Activated T-cell treated with anti-CD3 and anti-CD28 coated beads, Interleukin-2, amount 50 U/mL, for 48 hours (primary cell): ENCODE measurements around the gene PRSS58.

Experiments
- DNase-seq, 2 experiments: peaks; one replicate each; pipeline ENCODE4 v3.0.0-alpha.2; 2020

The PRSS58 gene, protein sequence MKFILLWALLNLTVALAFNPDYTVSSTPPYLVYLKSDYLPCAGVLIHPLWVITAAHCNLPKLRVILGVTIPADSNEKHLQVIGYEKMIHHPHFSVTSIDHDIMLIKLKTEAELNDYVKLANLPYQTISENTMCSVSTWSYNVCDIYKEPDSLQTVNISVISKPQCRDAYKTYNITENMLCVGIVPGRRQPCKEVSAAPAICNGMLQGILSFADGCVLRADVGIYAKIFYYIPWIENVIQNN

GRCh38 chr7:142257958-142258357, at the start of gene PRSS58:
TSS of gene PRSS58 (minus strand) at chr7:142258058. CDS start at chr7:142257707, 351 bp downstream.
- no peak for DNase-seq

DNA sequence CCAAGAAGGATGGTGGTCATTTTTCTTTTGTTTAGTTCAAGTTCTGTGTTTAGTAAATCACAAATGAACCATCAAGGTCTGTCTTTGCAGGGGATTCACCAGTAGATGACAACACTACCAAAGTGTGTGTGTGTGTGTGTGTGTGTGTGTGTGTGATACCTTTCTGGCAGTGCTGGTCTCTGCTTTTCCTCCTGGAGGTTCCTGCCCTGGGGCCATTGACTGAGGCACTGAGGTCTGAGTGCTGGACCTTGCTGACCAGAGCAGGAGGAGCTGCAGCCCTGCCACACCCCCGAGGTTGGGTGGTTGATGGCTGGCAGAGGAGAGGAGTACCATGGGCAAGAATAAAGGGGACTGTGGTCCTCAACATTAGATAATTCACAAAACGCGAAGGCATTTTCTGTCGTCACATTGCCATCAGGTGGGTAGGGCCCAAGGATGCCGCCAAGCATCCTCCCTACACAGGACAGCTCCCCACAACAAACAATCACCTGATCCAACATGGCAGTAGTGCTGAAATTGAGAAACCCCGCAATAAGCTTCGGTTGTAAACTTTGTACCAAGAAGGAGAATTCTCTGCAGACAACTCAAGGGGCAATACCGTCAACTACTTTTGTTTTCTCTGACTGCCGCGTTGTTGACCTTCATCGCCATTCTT, 49.5 kb upstream of the PRSS58 start:
- no peak for DNase-seq

GRCh38 chr7:142303650-142304049, 45.8 kb upstream of the PRSS58 start:
- no peak for DNase-seq

DNA sequence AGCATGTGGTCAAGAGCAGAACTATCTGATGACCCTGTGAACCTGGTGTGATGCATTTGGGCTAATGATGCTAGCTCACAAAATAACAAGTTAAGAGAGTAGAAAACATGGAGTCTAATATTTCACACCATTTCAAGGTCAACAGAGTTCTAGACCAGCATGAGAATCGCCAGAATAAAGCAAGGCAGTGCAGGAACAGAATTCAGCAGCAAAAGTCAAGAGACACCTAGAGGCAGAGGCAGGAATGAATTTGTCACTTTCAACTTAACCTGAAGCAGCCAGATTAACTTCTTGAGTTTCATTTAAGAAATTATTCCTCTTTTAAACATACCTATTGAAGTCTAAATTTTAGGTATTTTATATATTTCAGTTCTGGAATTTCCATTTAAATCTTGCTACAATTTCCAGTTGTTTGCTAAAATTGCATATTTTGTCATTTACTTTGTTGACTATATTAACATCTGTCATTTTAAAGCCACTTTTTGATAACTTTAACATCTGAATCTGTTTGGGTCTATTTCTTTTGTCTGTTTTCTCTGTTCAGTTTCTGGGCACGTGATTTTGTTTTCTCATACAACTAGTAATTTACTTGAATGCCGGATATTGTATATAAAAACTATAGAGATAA, 44.2 kb upstream of the PRSS58 start:
- DNase-seq = no peak

GRCh38 chr7:142301299-142301698, 43.4 kb upstream of the PRSS58 start:
- no peak for DNase-seq

DNA sequence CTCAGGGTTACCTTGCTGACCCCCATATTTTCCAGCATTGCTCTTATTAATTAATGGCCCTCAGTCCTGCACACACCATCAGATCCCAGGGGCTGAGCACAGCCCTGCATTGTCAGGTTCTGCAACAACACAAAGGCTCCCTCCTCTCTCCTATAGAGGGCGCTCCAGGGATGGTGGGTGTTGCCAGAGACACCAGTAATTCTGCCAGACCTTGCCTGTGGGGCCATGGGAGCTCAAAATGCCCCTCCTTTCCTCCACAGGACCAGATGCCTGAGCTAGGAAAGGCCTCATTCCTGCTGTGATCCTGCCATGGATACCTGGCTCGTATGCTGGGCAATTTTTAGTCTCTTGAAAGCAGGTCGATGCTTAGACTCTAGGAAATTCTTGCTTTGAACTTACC, 42.8 kb upstream of the PRSS58 start:
- DNase-seq = peak; percentile 59

DNA sequence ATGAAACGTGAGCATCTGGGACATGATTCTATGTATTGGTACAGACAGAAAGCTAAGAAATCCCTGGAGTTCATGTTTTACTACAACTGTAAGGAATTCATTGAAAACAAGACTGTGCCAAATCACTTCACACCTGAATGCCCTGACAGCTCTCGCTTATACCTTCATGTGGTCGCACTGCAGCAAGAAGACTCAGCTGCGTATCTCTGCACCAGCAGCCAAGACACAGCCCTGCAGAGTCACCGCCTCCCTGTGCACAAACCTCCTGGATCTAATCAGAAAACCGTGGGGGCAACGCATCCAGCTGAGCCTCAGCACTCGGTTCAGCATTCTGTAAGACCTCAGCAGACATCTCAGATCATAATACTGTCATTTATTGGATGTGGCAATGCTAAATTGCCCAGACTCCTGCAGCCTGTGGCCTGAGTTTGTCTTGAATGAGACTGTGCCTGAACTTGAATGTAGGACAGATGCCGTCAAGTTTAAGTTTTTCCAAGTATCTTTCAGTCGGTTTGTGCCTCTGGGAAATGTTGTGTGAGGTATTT, 41.5 kb upstream of the PRSS58 start:
- DNase-seq = no peak

DNA sequence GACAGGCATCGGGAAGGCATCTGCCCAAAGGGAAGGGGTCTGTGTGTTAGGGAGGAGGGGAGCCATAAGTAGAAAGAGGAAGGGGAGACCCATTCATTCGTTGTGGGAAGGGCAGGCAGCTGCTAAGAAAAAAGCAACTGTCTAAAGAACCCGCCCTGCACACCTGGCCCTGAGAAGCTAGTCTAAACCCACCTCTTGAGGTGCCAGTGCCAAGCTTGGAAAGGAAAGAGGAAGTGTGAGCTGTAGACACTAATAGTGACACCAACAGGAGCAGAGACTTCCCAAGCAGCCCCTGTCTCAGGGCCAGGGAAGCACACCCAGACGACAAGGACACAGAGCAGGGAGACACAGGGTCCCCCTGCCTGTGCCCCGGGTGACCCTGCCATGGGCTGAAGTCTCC, 40.8 kb upstream of the PRSS58 start:
- no peak for DNase-seq

- no peak for DNase-seq
Measured at GRCh38 chr7:142298009-142298408, 40.2 kb upstream of the PRSS58 start.

- DNase-seq = no peak
Measured at GRCh38 chr7:142280263-142280662, 22.4 kb upstream of the PRSS58 start.

- no peak for DNase-seq
Measured at GRCh38 chr7:142279601-142280000, 21.7 kb upstream of the PRSS58 start.

DNA sequence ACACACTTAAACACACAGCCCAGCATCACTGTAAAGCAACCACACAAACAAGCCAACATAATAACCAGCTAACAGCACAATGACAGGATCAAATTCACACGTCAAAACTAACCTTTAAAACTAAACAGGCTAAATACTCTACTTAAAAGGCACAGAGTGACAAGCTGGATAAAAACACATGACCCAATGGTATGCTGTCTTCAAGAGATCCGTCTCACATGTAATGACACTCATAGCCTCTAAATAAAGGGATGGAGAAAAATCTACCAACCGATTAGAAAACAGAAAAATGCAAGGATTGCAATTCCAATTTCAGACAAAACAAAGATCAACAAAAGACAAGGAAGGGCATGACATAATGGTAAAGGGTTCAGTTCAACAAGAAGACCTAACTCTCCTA, 17.2 kb upstream of the PRSS58 start:
- no peak for DNase-seq

GRCh38 chr7:142272841-142273240, 15.0 kb upstream of the PRSS58 start:
- DNase-seq = no peak

GRCh38 chr7:142263598-142264380, 5.9 kb upstream of the PRSS58 start:
- DNase-seq = no peak

GRCh38 chr7:142250705-142251104, 7.2 kb downstream of the PRSS58 start:
- DNase-seq = no peak

GRCh38 chr7:142249918-142250317, 7.9 kb downstream of the PRSS58 start:
- DNase-seq = no peak

DNA sequence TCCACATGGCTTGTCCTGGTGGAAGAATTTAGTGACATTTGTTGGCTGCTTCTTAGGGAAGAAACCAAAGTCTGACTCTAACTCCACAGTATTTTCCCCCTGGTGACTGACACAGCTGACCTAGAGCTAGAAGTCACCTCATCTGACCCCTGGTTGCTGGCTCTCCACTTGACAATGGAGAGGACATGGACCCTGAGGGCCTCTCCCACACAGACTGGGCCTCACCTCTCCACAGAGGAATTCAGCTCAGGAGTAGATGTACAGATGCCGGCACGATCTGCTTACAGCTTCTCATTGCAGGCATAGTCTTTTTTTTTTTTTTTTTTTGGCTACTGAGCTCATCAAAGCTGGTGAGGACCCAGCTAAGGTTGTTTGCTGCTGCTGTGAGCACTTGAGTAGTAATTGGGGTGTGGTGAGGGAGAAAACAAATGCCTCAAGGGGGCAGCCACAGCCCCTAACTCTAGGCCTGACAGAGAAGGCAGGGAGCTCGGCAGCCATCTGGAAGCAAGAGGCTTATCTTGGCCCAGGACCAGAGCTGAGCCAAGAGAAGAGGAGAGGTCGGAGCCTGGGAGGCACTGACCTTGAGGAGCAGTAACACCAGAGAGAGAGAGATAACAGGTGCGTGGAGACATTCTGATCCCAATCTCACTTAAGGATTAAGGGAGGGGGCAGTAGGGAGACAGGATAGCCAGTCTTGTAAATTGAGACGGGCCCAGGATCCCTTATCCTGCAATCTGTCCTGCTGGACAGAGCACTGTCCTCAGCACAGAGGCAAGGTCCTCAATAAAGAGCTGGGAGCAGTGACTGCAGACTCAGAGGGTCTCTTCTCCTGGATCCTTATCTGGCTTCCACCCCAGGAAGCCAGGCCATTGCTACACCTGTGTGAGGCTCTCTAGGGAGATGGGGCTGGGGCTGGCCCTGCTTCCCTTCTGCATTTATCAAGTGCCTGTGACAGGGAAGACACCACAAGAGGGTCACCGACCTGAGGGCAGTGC, 9.4 kb downstream of the PRSS58 start:
- DNase-seq = no peak

- no peak for DNase-seq
Measured at GRCh38 chr7:142243823-142244222, 14.0 kb downstream of the PRSS58 start.

- no peak for DNase-seq
Measured at GRCh38 chr7:142240546-142240945, 17.3 kb downstream of the PRSS58 start.

- DNase-seq = no peak
Measured at GRCh38 chr7:142231716-142232115, 26.1 kb downstream of the PRSS58 start.

DNA sequence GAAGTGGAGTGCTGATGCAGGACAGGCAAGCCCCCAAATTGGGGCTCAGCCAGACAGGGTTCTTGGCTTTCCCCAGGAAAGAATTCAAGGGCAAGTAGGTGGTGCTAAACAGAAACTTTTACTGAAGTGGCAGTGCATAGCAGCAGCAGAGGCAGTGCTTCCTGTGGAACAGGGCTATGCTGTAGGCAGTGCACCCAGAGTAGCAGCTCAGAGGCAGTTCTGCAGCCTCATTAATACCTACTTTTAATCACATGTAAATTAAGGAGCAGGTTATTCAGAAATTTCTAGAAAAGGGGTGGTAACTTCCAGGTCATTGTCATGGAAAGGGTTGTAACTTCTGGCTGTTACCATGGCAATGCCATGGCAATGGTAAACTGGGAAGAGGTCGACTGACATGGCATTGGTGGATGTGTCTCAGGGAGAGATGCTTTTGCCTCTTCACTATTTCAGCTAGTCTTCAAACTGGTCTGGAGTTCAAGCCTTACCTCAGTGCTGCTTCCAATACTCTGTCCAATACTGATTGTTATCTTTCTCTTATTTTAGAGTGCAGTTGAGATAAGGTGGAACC, 29.2 kb downstream of the PRSS58 start:
- no peak for DNase-seq
